Memory B cell (primary cell): ENCODE data around the gene GALM.
A peak's percentile ranks its signal among the peaks of the same experiment; 100 is the strongest.
"Not testable (repeated sequence)": the region's sequence is repeated elsewhere in the genome, so short reads cannot be mapped to it uniquely, and the experiment has no call there.

ENCODE experiments used
- ATAC-seq: fragments of 150-1000 bp; cut with Tn5 transposase; 2 replicates; pipeline ENCODE4 v1.10.0; 2021; ENCODE audit warnings: low read depth, mild to moderate bottlenecking, moderate library complexity
- DNase-seq, 2 donors: peaks; one replicate each; pipeline ENCODE4 v3.0.0; 2022; ENCODE audit warnings: low spot score in 2 of 2
- H3K27ac Mint-ChIP-seq: one replicate; pipeline ENCODE4 v1.8.0; 2022; ENCODE audit warnings: mild to moderate bottlenecking, moderate library complexity, mixed read lengths
- H3K27me3 Mint-ChIP-seq: one replicate; pipeline ENCODE4 v1.8.0; 2022; ENCODE audit warnings: mixed read lengths
- H3K36me3 Mint-ChIP-seq: one replicate; pipeline ENCODE4 v1.8.0; 2022; ENCODE audit warnings: mild to moderate bottlenecking, mixed read lengths
- H3K4me1 Mint-ChIP-seq: one replicate; pipeline ENCODE4 v1.8.0; 2022; ENCODE audit warnings: mixed read lengths
- H3K4me3 Mint-ChIP-seq: one replicate; pipeline ENCODE4 v1.8.0; 2022; ENCODE audit warnings: mild to moderate bottlenecking, moderate library complexity, mixed read lengths
- H3K9me3 Mint-ChIP-seq: one replicate; pipeline ENCODE4 v1.8.0; 2022; ENCODE audit warnings: mixed read lengths

GALM gene

GRCh38 chr2:38751596-38752410, 85.9 kb downstream of the GALM start:
- no peak for DNase-seq
- Mint-ChIP-seq H3K4me3 (peak overlapping the region; percentile 99), H3K4me1 (peaks cover 29% of the 10 kb centered on the region), H3K9me3 (no peaks in the 10 kb centered on the region), H3K27ac (peak overlapping the region; percentile 100), H3K27me3 (no peaks in the 10 kb centered on the region), H3K36me3 (peaks cover 26% of the 10 kb centered on the region)
- ATAC-seq = peak; percentile 21

DNA sequence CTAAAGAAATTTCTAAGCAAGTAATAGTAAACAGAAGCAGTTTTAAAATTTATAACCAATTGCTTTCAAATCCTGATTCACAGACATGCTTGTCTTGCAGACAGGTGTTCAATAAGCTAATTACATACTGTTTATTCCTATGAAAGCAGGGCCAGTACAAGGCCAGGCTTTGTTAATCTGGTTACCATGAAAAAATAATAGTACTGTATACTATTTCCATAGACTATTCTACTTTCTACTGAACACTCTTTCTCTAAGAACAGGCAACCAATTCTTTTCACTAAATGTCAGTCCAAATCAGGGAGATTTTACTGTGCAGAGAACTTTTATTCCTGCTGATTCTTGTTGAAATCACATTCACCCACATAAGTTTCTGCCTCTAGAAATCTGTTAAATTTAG, 88.1 kb downstream of the GALM start:
- no peaks in the 10 kb centered on the region for H3K27me3 Mint-ChIP-seq
- no peak for DNase-seq
- peak overlapping the region; percentile 54 for H3K4me3 Mint-ChIP-seq
- H3K9me3 Mint-ChIP-seq = no peaks in the 10 kb centered on the region
- ATAC-seq = no peak
- peaks cover 10% of the 10 kb centered on the region for H3K36me3 Mint-ChIP-seq
- H3K27ac Mint-ChIP-seq = no peak overlapping the region
- H3K4me1 Mint-ChIP-seq = peaks cover 17% of the 10 kb centered on the region

DNA sequence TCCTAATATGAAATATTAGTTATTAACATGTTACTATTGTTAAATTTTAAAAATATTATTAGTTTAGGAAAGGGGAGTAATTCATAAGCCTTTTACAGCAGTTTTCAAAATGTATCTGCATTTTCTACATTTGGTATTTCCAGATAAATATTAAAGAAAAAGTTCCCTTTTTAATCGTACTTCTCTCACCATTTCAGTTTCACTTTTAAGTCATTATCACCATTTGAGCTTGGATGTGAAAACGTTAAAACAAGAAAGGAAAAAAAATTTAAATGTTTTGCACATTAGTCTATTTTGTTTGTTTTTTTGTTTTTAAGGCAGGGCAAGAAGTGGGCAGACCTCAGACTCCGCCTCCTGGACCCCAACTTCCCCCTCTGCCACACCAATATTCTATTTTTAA, 88.6 kb downstream of the GALM start:
- Mint-ChIP-seq H3K27ac (peak overlapping the region; percentile 41), H3K9me3 (no peaks in the 10 kb centered on the region), H3K36me3 (peaks cover 8% of the 10 kb centered on the region), H3K4me1 (peaks cover 14% of the 10 kb centered on the region), H3K27me3 (no peaks in the 10 kb centered on the region), H3K4me3 (peak overlapping the region; percentile 75)
- DNase-seq = no peak
- ATAC-seq = no peak

GRCh38 chr2:38755891-38756290, 90.0 kb downstream of the GALM start:
- H3K36me3 Mint-ChIP-seq, H3K4me3 Mint-ChIP-seq, H3K27me3 Mint-ChIP-seq, ATAC-seq, H3K9me3 Mint-ChIP-seq, DNase-seq, H3K27ac Mint-ChIP-seq, H3K4me1 Mint-ChIP-seq: not testable (repeated sequence)

- H3K27me3 Mint-ChIP-seq = no peaks in the 10 kb centered on the region
- H3K27ac Mint-ChIP-seq = no peak overlapping the region
- H3K4me3 Mint-ChIP-seq = no peak overlapping the region
- ATAC-seq (no peak), DNase-seq (no peak)
- no peaks in the 10 kb centered on the region for H3K4me1 Mint-ChIP-seq
- no peaks in the 10 kb centered on the region for H3K36me3 Mint-ChIP-seq
- H3K9me3 Mint-ChIP-seq = no peaks in the 10 kb centered on the region
Observed at GRCh38 chr2:38763228-38763627, 97.3 kb downstream of the GALM start.

DNA sequence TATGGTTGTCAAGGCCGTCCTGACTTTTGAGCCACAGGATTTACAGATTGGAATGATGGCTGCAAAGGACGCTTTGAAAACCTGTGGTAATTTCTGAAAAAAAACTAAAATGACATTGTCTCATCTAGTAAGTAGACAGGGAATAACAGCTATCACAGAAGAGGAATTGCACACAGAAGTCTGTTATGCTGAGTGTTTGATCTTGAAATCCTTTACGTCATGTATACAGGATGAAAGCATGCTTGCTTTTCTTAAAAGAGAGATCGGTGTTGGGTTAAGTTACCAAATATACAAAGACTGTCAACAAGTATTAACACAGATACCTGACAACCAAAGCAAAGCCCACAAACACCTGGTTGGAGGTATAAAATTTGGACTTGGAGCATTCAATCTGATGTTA, 97.8 kb downstream of the GALM start:
- DNase-seq = no peak
- no peaks in the 10 kb centered on the region for H3K27me3 Mint-ChIP-seq
- H3K4me3 Mint-ChIP-seq = no peak overlapping the region
- no peak for ATAC-seq
- no peaks in the 10 kb centered on the region for H3K4me1 Mint-ChIP-seq
- no peak overlapping the region for H3K27ac Mint-ChIP-seq
- H3K36me3 Mint-ChIP-seq = no peaks in the 10 kb centered on the region
- no peaks in the 10 kb centered on the region for H3K9me3 Mint-ChIP-seq

DNA sequence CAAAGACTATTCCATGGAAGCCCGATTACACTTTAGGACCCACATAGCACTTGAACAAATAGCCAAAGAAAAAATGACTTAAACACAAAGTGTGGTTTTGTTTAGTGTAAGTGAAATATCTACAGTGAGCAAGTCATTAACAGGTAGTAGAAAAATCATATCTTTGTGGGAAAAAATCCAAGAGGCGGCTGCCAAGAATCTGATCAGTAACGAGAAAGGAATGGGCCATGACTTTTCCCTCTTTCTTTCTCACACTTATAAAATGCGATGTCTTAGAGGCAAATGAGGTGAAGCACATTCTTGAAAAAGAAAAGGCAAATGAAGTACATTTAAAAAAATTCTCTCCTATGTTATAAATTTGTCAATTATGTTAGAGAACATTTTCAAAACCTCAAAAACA, 99.2 kb downstream of the GALM start:
- Mint-ChIP-seq H3K9me3 (no peaks in the 10 kb centered on the region), H3K4me3 (no peak overlapping the region), H3K27me3 (no peaks in the 10 kb centered on the region), H3K36me3 (no peaks in the 10 kb centered on the region), H3K27ac (no peak overlapping the region), H3K4me1 (no peaks in the 10 kb centered on the region)
- ATAC-seq (no peak), DNase-seq (no peak)

DNA sequence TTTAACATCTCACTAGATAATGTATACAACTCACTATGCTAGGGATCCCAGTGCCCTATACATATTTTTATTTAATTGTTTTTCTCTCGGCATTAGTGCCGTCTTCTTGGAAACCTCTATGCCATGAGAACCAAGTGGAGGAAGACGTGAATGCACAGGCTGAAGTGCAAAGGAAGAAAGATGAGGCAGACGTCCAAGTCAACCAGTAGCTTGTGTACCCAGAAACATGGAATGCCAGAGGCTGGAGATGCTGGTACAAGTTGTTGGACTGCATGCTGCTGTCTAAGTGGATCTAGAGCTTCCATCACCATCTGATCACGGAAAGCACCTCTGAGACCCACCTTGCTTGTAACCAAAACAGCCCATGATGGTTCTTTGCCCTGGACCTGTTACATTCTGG, 99.6 kb downstream of the GALM start:
- H3K36me3 Mint-ChIP-seq = no peaks in the 10 kb centered on the region
- DNase-seq (no peak), ATAC-seq (no peak)
- H3K27ac Mint-ChIP-seq = no peak overlapping the region
- no peaks in the 10 kb centered on the region for H3K9me3 Mint-ChIP-seq
- no peak overlapping the region for H3K4me3 Mint-ChIP-seq
- H3K4me1 Mint-ChIP-seq = no peaks in the 10 kb centered on the region
- no peaks in the 10 kb centered on the region for H3K27me3 Mint-ChIP-seq

- DNase-seq (no peak), ATAC-seq (no peak)
- no peak overlapping the region for H3K27ac Mint-ChIP-seq
- H3K4me1 Mint-ChIP-seq = no peaks in the 10 kb centered on the region
- H3K36me3 Mint-ChIP-seq = no peaks in the 10 kb centered on the region
- H3K4me3 Mint-ChIP-seq = no peak overlapping the region
- peaks cover 4% of the 10 kb centered on the region for H3K27me3 Mint-ChIP-seq
- no peaks in the 10 kb centered on the region for H3K9me3 Mint-ChIP-seq
Observed at GRCh38 chr2:38771632-38772031, 105.7 kb downstream of the GALM start.

DNA sequence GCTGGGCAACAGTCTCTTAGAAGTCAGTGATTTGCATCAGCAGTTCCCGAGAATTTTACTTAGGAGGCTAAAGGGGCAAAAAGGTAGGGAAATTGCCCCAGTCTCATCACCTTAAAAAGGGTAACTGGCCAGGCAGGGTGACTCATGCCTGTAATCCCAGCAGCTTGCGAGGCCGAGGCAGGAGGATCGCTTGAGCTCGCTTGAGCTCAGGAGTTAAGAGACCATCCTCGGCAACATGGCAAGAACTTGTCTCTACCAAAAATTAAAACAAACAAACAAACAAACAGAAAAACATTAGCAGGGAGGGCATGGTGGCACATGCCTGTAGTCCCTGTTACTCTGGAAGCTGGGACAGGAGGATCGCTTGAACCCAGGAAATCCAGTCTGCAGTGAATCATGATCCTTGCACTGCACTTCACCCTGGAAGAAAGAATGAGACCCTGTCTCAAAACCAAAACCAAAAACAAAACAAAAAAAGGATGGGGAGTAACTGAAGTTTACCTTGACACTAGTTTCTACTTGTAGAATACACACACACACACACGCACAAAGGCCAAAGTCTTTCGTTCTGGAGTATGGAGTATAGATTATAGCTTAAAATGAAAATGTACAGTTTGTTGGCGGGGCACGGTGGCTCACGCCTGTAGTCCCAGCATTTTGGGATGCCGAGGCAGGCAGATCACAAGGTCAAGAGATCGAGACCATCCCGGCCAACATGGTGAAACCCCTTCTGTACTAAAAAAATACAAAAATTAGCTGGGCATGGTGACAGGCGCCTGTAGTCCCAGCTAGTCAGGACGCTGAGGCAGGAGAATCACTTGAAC, 109.4 kb downstream of the GALM start:
- Mint-ChIP-seq H3K4me1 (peaks cover 7% of the 10 kb centered on the region), H3K27ac (no peak overlapping the region), H3K36me3 (no peaks in the 10 kb centered on the region), H3K9me3 (no peaks in the 10 kb centered on the region), H3K4me3 (no peak overlapping the region), H3K27me3 (peaks cover 7% of the 10 kb centered on the region)
- no peak for ATAC-seq
- no peak for DNase-seq

DNA sequence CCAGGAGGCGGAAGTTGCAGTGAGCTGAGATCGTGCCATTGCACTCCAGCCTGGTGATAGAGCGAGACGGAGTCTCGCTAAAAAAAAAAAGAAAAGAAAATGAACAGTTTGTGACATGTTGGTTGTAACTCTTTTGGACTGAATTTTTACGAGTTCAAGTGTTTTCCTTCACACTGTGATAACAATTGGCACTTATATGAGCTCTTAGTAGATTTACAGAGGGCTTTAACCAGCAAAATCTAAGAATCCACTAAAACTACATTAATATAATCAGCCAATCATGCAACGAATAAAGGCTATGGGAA, 110.0 kb downstream of the GALM start:
- no peaks in the 10 kb centered on the region for H3K9me3 Mint-ChIP-seq
- peaks cover 7% of the 10 kb centered on the region for H3K4me1 Mint-ChIP-seq
- ATAC-seq = no peak
- no peak overlapping the region for H3K4me3 Mint-ChIP-seq
- H3K36me3 Mint-ChIP-seq = no peaks in the 10 kb centered on the region
- H3K27ac Mint-ChIP-seq = no peak overlapping the region
- peaks cover 5% of the 10 kb centered on the region for H3K27me3 Mint-ChIP-seq
- no peak for DNase-seq

GRCh38 chr2:38776531-38776930, 110.6 kb downstream of the GALM start:
- H3K27ac Mint-ChIP-seq = no peak overlapping the region
- H3K36me3 Mint-ChIP-seq = peaks cover 4% of the 10 kb centered on the region
- H3K27me3 Mint-ChIP-seq = peaks cover 5% of the 10 kb centered on the region
- H3K4me1 Mint-ChIP-seq = peaks cover 7% of the 10 kb centered on the region
- peak overlapping the region; percentile 8 for H3K4me3 Mint-ChIP-seq
- no peaks in the 10 kb centered on the region for H3K9me3 Mint-ChIP-seq
- DNase-seq (no peak), ATAC-seq (no peak)

DNA sequence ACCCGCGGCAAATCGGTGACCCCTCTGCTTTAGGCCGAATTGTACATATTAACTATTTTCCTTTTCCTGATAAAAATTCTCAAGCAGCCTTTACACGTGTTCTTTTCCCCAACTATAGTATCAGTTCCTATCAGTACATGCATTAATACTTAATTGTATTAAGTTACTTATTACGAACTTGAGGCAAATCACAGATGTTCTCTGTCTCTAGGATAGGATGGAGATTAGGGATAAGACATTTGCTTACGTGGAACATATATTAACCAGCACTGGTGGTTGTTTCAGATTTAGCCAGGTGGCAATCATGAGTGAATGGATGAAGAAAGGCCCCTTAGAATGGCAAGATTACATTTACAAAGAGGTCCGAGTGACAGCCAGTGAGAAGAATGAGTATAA, 112.8 kb downstream of the GALM start:
- Mint-ChIP-seq H3K4me1 (peaks cover 9% of the 10 kb centered on the region), H3K9me3 (no peaks in the 10 kb centered on the region), H3K4me3 (peak overlapping the region; percentile 100), H3K27ac (peak overlapping the region; percentile 94), H3K36me3 (peaks cover 9% of the 10 kb centered on the region), H3K27me3 (peaks cover 5% of the 10 kb centered on the region)
- ATAC-seq (no peak), DNase-seq (no peak)

DNA sequence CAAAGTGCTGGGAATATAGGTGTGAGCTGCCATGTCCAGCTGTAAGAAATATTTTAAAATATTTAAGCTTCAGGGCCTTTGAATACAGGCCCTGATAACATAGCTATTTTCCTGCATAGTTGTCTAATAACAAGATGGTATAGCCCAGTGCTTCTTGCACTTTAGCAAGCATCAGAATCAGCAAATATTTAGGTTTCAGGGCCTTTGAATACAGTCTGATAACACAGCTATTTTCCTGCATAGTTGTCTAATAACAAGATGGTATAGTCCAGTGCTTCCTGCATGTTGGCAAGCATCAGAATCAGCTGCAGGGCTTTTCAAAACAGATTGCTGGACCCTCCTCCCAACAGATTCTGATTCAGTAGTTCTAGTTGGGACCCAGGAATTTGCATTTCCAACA, 117.7 kb downstream of the GALM start:
- DNase-seq (no peak), ATAC-seq (no peak)
- Mint-ChIP-seq H3K27ac (no peak overlapping the region), H3K4me3 (no peak overlapping the region), H3K36me3 (peaks cover 9% of the 10 kb centered on the region), H3K9me3 (no peaks in the 10 kb centered on the region), H3K27me3 (no peaks in the 10 kb centered on the region), H3K4me1 (peaks cover 2% of the 10 kb centered on the region)
